A673 (cell line): ENCODE measurements around the gene CHD2. TPM values are rescaled to one million over a fixed set of nuclear protein-coding genes. Genes with fewer than 3 reads are reported as not detected.
A peak's percentile ranks its signal among the peaks of the same experiment; 100 is the strongest.

ENCODE experiments used
- BruUV-seq: library from RNA; stranded (reverse); fragments of 400-500 nt; replicated peaks from 2 replicates; lab custom pipeline; 2021; lab: Mats Ljungman, UMichigan
- CTCF ChIA-PET: fragments of 300-600 bp; sonication (Branson Sonifier 250); formaldehyde crosslinking; loops from one replicate; lab custom pipeline; 2022; ENCODE audit warnings: antibody characterized with exemption; lab: Charles Lee
- POLR2A ChIA-PET: fragments of 300-600 bp; sonication (Branson Sonifier 250); formaldehyde crosslinking; loops from one replicate; lab custom pipeline; 2022; ENCODE audit warnings: antibody characterized with exemption; ENCODE audit not compliant: low non-redundant PET; lab: Charles Lee
- DNase-seq: peaks from one replicate; pipeline ENCODE4 v3.0.0-alpha.2; 2015; ENCODE audit warnings: low spot score
- H3K27ac ChIP-seq: fragments of 200-600 bp; sonication (generic); 2 replicates; pipeline ENCODE4 v1.5.1; 2016; ENCODE audit warnings: mixed run types, low read depth, mild to moderate bottlenecking, mixed read lengths, antibody characterized with exemption, low read length; ENCODE audit not compliant: poor library complexity, severe bottlenecking
- H3K27me3 ChIP-seq: fragments of 200-600 bp; sonication (generic); replicated peaks from 2 replicates; pipeline ENCODE4 v1.6.1; 2017; ENCODE audit warnings: mixed run types, low read depth, mild to moderate bottlenecking, mixed read lengths, antibody characterized with exemption, low read length; ENCODE audit not compliant: insufficient read depth, poor library complexity
- H3K36me3 ChIP-seq: fragments of 200-600 bp; sonication (generic); 2 replicates; pipeline ENCODE4 v1.6.1; 2016; ENCODE audit warnings: mixed run types, mild to moderate bottlenecking, mixed read lengths, antibody characterized with exemption, low read length; ENCODE audit not compliant: insufficient read depth, poor library complexity, severe bottlenecking
- H3K4me1 ChIP-seq: fragments of 200-600 bp; sonication (generic); 2 replicates; pipeline ENCODE4 v1.6.1; 2017; ENCODE audit warnings: mixed run types, mild to moderate bottlenecking, mixed read lengths, antibody characterized with exemption, low read length; ENCODE audit not compliant: insufficient read depth, poor library complexity, severe bottlenecking
- H3K4me3 ChIP-seq: fragments of 200-600 bp; sonication (generic); 2 replicates; pipeline ENCODE4 v1.5.1; 2016; ENCODE audit warnings: low read depth, mixed run types, mild to moderate bottlenecking, mixed read lengths, low read length; ENCODE audit not compliant: poor library complexity, severe bottlenecking
- H3K9me3 ChIP-seq: fragments of 200-600 bp; sonication (generic); 2 replicates; pipeline ENCODE4 v1.6.1; 2016; ENCODE audit warnings: mixed run types, low read depth, mild to moderate bottlenecking, mixed read lengths, antibody characterized with exemption, low read length; ENCODE audit not compliant: poor library complexity, severe bottlenecking
- EZH2 ChIP-seq: fragments of 200-600 bp; sonication (generic); IDR thresholded peaks from 2 replicates; pipeline ENCODE4 v1.6.1; 2017; ENCODE audit warnings: borderline replicate concordance, low read depth, mild to moderate bottlenecking, mixed read lengths, antibody characterized with exemption, low read length; ENCODE audit not compliant: poor library complexity, severe bottlenecking
- intact Hi-C: fragments of 100-400 bp; cut with micrococcal nuclease; formaldehyde crosslinking; loops from one replicate; pipeline ENCODE4 v1.10.0; 2022; ENCODE audit not compliant: unreplicated experiment
- total RNA-seq: library from RNA; stranded (reverse); gene quantifications from 2 replicates; pipeline ENCODE4 v1.2.3, GENCODE V29; 2021
- TF ChIP-seq, protein P1 (sequence below): fragments of 300-800, 200-600 bp; sonication (generic); conservative IDR thresholded peaks from 2 replicates; pipeline ENCODE4 v1.5.1; 2017; ENCODE audit warnings: low read depth, mild to moderate bottlenecking, antibody characterized with exemption, low read length, moderate library complexity, mixed read lengths

Gene CHD2
- total RNA-seq, 1 experiment from 2014 or later = 75.7 TPM

GRCh38 chr15:92937901-92938300, 37.8 kb downstream of the CHD2 start:
- no TSS peak for BruUV-seq
- POLR2A ChIA-PET = no interaction called here
- peak overlapping the region; percentile 8 for H3K27ac ChIP-seq

GRCh38 chr15:92938387-92938786, 38.3 kb downstream of the CHD2 start:
- Histone ChIP-seq H3K4me1 (peaks cover 3% of the 10 kb centered on the region), H3K27ac (no peak overlapping the region), H3K9me3 (no peaks in the 10 kb centered on the region), H3K36me3 (peaks cover 94% of the 10 kb centered on the region), H3K27me3 (no peaks in the 10 kb centered on the region), H3K4me3 (no peak overlapping the region)
- intact Hi-C loops = no loop called here
- POLR2A ChIA-PET = no interaction called here
- no peak for TF ChIP-seq EZH2
- TF ChIP-seq, protein P1, sequence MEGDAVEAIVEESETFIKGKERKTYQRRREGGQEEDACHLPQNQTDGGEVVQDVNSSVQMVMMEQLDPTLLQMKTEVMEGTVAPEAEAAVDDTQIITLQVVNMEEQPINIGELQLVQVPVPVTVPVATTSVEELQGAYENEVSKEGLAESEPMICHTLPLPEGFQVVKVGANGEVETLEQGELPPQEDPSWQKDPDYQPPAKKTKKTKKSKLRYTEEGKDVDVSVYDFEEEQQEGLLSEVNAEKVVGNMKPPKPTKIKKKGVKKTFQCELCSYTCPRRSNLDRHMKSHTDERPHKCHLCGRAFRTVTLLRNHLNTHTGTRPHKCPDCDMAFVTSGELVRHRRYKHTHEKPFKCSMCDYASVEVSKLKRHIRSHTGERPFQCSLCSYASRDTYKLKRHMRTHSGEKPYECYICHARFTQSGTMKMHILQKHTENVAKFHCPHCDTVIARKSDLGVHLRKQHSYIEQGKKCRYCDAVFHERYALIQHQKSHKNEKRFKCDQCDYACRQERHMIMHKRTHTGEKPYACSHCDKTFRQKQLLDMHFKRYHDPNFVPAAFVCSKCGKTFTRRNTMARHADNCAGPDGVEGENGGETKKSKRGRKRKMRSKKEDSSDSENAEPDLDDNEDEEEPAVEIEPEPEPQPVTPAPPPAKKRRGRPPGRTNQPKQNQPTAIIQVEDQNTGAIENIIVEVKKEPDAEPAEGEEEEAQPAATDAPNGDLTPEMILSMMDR = 0 out of 2 replicates have a peak, but pooled peaks have one; percentile 24
- BruUV-seq = no TSS peak
- CTCF ChIA-PET = no interaction called here
- DNase-seq = no peak

More at GRCh38 chr15:92937901-92938300, 37.8 kb downstream of the CHD2 start:
- TF ChIP-seq EZH2 = no peak
- TF ChIP-seq, protein P1 = no peak
- intact Hi-C loops = no loop called here
- H3K36me3 ChIP-seq = peaks cover 94% of the 10 kb centered on the region
- peaks cover 3% of the 10 kb centered on the region for H3K4me1 ChIP-seq
- CTCF ChIA-PET = no interaction called here
- H3K27me3 ChIP-seq = no peaks in the 10 kb centered on the region
- H3K4me3 ChIP-seq = no peak overlapping the region
- no peak for DNase-seq
- H3K9me3 ChIP-seq = no peaks in the 10 kb centered on the region

GRCh38 chr15:92941668-92942067, 41.5 kb downstream of the CHD2 start:
- no peaks in the 10 kb centered on the region for H3K27me3 ChIP-seq
- POLR2A ChIA-PET = no interaction called here
- intact Hi-C loops = no loop called here
- H3K27ac ChIP-seq = no peak overlapping the region
- no peak overlapping the region for H3K4me3 ChIP-seq
- no peaks in the 10 kb centered on the region for H3K9me3 ChIP-seq
- CTCF ChIA-PET = no interaction called here
- TF ChIP-seq EZH2 = no peak
- TF ChIP-seq, protein P1 = no peak
- H3K36me3 ChIP-seq = peaks cover 96% of the 10 kb centered on the region
- BruUV-seq = no TSS peak
- peaks cover 3% of the 10 kb centered on the region for H3K4me1 ChIP-seq
- no peak for DNase-seq
